GM23338 (cell line): ENCODE measurements around the gene AP1B1.

Experiments used
- CTCF ChIP-seq, 2 experiments: fragments of 200-600 bp in 1 of 2; sonication (generic) in 1 of 2; conservative IDR thresholded peaks; 2 replicates each; pipeline versions ENCODE4 v1.5.1 to v1.6.1; 2016 to 2017; ENCODE audit warnings: antibody characterized with exemption in 2 of 2, low read depth in 2 of 2, mild to moderate bottlenecking in 2 of 2, moderate library complexity in 1 of 2
- EZH2 ChIP-seq: fragments of 200-600 bp; sonication (generic); IDR thresholded peaks from one replicate; pipeline ENCODE4 v1.8.0; 2017; ENCODE audit warnings: antibody characterized with exemption, mild to moderate bottlenecking, low read depth; ENCODE audit not compliant: unreplicated experiment
- EZH2phosphoT487 ChIP-seq: fragments of 200-600 bp; sonication (generic); IDR thresholded peaks from one replicate; pipeline ENCODE4 v1.8.1; 2018; ENCODE audit warnings: antibody characterized with exemption; ENCODE audit not compliant: unreplicated experiment

DNA sequence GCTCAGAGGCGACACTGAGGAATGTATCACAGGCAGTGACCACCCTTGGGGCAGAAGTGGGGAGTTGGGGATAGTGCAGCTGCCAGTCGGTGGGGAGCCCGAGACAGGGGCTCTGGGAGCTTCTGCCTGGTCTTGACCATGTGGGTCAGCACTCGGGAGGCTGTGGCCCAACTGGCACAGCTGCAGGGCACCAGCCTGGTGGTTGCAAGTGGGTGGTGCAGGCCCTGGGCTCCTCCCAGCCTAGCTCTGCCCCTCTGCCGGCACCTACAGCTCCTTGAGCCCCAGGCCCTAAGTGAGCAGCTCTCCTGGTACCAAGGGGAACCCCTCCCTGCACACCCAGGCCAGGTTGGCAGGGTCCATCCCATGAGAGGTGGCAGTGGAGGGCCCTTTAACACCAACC is 60.3 kb downstream of the AP1B1 start:
- TF ChIP-seq CTCF (conservative IDR thresholded peaks at IDR 0.05; ENCODE audit: low read depth in 2 of 2) (no peak; a peak in 1 of 4 replicates), EZH2 (no peak), EZH2phosphoT487 (no peak)
